ENCODE measurements around the gene CD53. TPM values are rescaled to one million over a fixed set of nuclear protein-coding genes. Genes with fewer than 3 reads are reported as not detected.
"Not testable (repeated sequence)": the region's sequence is repeated elsewhere in the genome, so short reads cannot be mapped to it uniquely, and the experiment has no call there.

Gene CD53, protein sequence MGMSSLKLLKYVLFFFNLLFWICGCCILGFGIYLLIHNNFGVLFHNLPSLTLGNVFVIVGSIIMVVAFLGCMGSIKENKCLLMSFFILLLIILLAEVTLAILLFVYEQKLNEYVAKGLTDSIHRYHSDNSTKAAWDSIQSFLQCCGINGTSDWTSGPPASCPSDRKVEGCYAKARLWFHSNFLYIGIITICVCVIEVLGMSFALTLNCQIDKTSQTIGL
- total RNA-seq: 93.6 TPM
- long read RNA-seq, transcript CD53-201 (8 exons, 1,505 nt): major isoform, 51 of 56 reads
- long read RNA-seq, partial matches to known transcripts: 1 of 56 reads
- long read RNA-seq, other reads (novel, unspliced or antisense): 4 of 56 reads

DNA sequence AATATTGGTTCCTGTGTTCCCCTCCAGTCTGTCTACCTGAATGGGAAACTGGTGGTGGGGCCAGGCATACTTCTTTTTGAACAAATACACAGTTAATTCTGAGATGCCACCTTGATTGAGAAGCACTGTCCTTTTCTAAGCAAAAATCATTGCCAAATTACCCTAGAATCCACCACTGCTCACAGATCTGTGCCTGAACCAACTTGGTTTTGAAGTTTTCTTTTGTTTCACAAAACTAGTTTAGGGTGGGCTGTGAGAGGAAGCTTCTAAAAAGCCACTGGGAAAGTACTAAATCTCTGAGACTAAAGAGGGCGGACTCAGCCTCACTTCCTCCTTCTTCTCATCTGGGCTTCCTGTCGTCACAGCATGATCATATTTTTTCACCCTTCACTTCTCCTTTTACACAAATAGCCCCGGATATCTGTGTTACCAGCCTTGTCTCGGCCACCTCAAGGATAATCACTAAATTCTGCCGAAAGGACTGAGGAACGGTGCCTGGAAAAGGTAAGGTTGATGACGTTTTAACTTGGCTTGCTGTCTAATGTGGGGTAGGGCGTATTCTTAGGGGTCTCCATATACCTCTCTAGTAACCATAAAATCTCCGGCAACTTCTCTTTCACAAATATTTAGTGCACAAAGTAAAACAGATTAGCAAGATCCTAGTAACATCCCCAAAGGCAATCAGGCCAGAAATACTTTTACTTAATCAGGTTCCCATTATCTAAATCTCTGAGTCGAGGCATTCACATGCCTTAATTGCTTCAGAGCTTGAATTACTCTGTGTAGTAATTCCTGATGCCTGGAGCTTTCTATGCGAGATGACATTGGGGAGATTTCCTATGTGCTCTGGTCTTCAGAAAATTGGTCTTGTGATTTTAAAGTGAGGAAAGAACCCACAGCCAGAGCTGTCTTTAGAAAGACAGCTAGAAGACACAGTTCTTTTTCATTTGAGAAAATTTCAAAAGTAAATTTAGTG, at the start of gene CD53:
Gene CD53, plus strand, starts transcription at position 404 of the 976 bp plus-strand sequence. CDS start 18,261 bp downstream, outside the sequence.
- no peak for DNase-seq (ENCODE audit: low spot score)

DNA sequence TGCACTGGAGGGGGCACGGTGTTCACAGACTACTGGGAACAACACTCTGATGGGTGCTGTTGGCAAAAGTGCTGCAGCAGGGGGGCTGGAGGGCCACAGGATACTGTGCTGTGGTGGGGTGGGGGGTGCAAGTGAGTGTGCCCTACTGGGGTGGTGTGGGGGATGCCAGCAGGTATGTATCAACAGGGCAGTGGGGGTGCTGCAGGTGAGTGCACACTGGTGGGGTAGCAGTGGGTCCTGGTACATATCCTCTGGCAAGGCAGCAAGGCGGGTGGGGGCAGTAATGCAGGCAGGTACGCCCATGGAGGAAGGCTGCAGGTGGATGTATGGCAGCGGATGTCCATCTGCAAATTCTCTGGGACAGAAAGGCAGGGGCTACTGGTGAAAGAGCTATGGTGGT, 48.8 kb upstream of the CD53 start:
- DNase-seq (ENCODE audit: low spot score): no peak

DNA sequence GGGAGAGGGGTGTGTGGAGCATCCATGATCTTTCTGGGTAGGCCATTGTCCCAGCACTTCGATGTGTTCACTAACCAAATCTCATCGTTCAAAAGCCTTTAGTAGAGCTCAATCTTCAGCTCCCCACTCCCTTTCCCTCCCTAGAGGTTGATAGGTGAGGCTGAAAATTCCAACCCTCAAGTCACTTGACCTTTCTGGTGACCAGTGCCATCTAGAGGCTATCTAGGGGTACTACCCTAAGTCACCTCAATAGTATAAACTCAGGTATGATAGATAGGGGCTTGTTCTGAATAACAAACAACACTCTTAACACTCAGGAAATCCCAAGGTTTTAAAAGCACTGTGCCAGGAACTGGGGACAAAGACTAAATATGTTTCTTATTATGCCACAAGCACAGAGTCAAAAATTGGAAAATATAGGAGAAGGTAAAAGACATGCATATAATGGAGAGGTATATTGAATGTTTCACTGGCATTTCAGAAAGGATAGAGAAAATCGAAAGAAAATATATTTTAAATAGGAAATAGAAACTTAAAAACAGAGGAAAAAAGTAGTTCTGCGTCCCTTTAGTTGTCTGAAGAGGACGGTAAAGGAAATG, 42.9 kb upstream of the CD53 start:
- DNase-seq (ENCODE audit: low spot score): no peak

DNA sequence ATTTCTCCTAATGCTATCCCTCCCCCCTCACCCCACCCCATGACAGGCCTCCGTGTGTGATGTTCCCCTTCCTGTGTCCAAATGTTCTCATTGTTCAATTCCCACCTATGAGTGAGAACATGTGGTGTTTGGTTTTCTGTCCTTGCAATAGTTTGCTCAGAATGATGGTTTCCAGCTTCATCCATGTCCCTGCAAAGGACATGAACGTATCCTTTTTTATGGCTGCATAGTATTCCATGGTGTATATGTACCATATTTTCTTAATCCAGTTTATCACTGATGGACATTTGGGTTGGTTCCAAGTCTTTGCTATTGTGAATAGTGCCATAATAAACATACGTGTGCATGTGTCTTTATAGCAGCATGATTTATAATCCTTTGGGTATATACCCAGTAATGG, 39.2 kb upstream of the CD53 start:
- not testable (repeated sequence) for DNase-seq (ENCODE audit: low spot score)

DNA sequence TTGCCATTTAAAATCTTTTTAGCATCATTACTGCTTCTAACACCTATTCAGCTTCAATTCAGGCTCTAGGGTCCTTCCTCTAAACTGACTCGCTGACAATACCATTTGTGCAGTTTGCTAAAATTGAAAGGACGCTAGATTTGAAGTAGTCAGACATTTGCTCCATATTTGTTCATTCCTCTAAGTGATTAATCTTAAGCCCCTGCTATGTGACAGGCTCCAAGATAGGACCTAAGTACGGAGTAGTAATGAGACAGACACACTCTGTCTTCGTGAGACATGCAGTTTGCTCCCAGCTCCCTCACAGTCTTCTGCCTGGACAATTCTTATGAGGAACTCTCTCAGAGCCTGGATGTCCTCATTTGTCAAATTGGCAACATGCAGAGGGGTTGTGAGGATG, 26.1 kb upstream of the CD53 start:
- DNase-seq (ENCODE audit: low spot score): no peak

DNA sequence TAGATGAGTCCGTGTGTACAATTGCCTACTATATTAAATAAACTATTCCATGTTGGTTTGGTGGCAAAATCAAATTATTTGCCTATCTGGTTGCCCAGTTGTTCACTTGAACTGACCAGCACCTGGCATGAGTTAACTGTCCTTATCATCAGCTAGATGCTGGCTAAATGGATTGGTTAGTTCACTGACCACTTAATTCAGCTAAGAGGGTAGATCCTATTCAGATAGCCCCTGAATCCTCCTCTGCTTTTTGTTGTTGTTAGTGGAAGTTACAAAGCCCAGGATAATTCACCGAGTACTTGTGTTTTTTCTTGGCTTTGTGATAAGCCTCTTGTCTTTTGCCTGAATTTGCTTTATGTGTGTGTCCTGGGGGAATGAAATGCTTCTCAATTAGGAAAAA, 22.8 kb upstream of the CD53 start:
- no peak for DNase-seq (ENCODE audit: low spot score)

DNA sequence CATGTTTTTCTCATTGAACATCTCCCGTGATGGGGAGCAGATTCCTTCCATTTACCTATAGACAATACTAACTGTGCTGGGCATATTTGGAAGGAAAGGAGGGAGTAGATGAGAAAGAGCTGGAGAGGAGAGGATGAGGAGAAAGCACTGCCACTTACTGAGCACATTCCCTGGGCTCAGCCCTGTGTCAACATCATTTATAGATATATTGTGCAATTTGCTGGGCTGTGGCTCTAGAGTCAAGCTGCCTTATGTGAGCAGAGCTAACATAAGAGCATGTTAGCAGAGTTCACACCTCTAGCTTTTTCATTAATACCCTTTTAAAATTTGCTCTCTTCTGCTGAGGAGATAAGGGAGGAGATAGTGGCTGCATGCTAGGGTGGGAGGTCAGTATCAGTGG, 22.3 kb upstream of the CD53 start:
- no peak for DNase-seq (ENCODE audit: low spot score)

DNA sequence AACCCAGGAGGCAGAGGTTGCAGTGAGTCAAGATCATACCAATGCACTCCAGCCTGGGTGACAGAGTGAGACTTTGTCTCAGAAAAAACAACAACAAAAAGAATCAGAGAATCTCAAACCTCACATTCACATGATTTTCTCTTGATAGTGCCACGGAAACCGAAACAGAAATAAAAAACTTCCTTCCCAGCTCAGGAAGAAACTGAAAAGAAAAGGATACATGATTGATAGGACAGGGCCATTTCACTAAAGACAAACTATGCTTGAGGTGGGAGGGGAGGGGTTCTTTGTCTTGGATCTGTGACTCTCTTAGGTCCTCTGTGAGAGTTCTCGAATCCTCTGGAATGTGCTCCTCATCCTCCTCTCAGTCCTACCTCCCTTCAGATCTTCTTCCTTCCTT, 19.8 kb upstream of the CD53 start:
- no peak for DNase-seq (ENCODE audit: low spot score)

DNA sequence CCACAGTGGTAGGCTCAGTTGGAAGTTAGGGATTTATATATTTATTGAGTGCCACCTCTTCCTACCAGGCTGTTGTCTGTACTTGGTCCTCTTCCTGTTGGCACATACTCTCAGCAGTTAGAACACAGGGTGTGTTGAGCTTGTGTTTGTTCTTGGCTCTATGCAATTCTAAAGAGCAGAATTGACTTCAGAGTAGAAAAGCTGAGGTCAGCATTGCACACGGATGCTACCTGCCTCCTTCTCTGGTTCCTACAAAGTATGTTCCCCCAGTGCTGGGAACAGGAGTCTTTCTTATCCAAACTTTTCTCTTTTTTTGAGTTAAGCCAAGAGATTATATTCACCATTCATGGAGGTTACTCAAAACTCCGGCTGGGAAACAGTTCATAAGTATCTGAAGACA, 16.5 kb upstream of the CD53 start:
- DNase-seq (ENCODE audit: low spot score): no peak

DNA sequence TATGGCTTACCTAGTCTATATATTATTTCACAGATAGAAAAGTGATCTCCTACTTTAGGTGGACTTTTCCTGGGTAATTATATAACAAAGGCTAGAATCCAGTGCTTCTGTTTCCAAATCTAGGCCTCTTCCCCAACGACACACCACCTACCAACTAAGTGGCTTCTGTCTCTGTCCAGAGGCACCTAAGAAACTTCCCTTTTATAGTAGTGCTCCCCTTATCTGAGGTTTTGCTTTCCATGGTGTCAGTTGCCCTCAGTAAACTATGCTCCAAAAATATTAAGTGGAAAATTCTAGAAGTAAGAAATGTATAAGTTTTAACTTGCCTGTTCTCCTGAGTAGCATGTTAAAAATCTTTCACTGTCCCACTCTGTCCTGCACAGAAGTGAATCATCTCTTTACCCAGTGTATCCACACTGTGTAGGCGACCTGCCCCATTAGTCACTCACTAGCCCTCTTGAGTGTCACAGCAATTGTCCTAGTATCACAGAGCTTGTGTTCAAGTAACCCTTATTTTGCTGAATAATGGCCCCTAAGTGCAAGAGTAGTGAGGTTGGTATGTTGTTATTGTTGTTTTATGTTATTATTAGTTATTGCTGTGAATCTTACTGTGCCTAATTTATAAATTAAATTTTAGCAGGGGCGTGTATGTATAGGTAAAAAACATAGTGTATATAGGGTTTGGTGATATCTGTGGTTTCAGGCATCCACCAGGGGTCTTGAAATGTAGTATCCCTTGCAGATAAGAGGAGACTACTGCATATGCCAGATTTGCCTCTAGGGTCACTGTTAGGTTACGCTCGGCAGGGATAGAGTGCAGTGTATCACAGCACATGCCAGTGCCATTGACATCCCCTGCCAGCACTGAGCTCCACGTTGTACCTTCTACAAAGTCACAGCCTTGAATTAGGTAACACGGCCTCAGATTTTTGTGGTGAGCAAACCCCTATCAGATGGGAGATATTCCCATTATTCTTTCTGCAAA, 14.7 kb upstream of the CD53 start:
- DNase-seq (ENCODE audit: low spot score): no peak

DNA sequence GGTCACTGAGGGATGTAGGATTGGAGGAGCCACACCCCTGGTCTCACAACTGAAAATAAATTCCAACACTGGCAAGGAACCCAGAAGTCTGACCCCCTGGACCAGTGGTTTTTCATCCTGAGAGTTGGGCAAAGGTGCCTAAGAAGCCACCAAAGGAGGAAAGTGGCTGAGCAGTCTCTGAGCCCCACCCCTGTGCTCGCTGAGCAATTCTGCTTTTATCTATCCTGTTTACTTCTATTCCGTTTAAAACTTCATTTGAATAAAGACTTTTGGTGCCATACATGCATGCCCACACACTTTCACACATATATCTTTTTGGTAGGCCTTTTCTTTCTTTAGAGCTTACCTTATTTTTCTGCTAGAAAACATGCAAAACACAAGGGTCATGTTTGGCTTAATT, 13.9 kb upstream of the CD53 start:
- no peak for DNase-seq (ENCODE audit: low spot score)

DNA sequence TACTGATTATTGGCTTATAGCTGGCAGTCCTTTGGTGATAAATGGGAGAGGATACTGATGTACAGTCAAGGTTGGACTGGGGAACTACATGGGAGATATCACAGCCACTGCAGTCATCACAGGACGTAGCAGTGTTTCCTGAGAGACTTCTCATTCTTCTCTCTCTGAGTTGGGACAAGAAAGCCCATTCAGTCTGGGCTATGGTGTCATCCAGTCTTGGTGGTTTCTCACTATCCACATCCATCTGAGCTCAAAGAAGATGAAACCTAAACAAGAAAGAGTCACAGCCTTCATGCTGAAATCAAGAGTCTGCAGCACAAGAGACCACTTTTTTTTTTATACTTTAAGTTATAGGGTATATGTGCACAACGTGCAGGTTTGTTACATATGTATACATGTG, 12.8 kb upstream of the CD53 start:
- DNase-seq (ENCODE audit: low spot score): no peak

DNA sequence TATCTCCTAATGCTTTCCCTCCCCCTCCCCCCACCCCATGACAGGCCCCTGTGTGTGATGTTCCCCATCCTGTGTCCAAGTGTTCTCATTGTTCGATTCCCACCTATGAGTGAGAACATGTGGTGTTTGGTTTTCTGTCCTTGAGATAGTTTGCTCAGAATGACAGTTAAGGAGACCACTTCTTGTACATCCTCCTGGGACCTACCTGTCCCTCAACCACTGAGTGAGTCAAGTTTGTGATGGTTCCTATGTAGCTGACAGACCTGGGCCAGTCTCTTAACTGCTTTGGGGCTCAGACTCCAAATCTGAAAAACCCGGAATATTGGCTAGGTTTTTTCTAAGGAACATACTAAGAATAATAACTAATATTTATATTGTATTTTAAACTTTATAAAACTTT, 12.3 kb upstream of the CD53 start:
- not testable (repeated sequence) for DNase-seq (ENCODE audit: low spot score)

DNA sequence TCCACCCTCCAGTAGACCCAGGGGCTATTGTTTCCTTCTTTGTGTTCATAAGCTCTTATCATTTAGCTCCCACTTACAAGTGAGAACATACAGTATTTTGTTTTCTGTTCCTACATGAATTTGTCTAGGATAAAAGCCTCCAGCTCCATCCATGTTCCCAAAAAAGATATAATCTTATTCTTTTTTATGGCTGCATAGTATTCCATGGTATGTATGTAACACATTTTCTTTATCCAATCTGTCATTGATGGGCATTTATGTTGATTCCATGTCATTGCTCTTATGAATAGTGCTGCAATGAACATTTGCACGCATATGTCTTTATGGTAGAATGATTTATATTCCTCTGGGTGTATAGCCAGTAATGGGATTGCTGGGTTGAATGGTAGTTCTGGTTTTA, 11.0 kb upstream of the CD53 start:
- not testable (repeated sequence) for DNase-seq (ENCODE audit: low spot score)

DNA sequence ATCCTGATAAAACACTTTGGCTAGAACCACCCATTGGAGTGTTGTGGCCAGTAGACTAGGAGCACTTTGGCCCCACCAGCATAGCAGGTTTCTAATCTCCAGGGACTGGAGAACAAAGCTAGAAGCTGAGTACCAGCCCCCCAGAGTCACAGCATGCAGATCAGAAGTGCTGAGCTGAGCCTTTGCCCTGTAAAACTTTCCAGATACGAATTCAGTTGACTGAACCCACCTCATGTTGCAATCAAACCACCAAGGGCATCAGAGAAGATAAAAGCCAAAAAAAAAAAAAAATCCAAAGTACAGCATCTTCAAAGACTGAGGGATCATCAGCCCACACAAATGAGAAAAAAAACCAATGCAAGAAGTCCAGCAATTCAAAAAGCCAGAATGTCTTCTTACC, 8.7 kb upstream of the CD53 start:
- no peak for DNase-seq (ENCODE audit: low spot score)

DNA sequence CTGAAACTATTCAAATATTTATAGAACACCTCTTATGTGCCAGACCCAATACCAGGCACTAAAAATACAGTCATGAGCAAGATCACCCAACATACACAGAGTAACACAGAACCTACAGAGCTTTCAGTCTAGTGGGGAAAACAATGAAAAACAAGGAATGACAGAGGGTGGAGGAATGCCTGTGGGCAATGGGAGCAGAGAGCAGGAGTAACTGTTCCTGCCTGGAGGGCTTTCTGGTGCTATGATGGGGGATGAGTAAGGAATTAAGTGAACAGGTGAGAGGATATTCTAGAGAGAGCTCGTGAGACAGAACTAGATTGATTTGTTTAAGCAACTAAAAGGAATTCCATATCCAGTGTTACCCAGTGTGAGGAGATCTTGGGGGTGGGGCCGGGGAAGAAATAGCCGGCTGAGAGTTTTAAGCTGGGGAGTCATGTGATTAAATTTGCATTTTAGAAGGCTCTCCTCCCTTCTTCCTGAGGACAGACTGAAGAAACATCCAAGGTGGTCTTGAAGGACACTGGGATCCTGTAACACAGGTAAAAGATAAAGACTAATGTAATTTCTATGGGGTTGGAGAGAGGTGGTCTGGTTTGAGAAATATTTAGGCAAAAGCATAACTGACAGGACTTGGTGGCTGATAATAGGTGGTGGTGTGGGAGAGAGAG, 2.1 kb upstream of the CD53 start:
- no peak for DNase-seq (ENCODE audit: low spot score)

DNA sequence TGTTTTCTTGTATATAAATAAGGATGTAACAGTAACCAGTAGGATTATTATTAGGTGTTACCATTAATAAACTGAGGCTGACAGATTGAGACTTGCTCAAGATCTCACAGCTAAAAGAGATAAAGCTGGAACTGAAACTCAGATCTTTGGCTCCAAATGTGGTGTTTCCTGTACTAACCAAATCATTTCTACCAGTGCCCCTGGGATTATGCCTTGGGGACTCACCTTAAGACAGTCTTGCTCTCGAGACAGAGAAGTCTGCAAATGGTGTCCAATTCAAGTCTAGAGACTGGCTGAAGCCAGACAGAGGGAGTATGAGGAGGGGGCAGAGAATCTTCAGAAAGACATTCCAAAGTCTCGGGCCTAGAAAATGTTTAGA, 593 bp upstream of the CD53 start:
- DNase-seq (ENCODE audit: low spot score): no peak

DNA sequence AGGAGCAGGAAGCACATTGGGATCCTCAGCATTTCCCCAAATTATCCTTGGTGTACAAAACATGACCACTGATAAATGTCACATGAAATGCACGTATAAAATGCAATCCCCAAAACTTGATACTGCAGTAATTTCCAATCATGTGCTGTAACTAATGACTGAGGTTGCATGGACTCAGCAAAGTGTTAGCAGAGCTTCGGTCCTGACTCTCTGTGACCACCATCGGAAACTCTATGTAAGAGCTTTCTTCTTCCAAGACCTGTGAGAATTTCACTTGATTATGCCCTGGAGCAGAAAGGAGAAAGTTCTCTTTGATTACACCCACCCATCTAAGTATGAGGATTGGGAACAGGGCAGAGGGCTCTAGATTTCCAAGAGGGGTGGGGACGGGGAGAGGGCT, 908 bp downstream of the CD53 start:
- DNase-seq (ENCODE audit: low spot score): no peak

DNA sequence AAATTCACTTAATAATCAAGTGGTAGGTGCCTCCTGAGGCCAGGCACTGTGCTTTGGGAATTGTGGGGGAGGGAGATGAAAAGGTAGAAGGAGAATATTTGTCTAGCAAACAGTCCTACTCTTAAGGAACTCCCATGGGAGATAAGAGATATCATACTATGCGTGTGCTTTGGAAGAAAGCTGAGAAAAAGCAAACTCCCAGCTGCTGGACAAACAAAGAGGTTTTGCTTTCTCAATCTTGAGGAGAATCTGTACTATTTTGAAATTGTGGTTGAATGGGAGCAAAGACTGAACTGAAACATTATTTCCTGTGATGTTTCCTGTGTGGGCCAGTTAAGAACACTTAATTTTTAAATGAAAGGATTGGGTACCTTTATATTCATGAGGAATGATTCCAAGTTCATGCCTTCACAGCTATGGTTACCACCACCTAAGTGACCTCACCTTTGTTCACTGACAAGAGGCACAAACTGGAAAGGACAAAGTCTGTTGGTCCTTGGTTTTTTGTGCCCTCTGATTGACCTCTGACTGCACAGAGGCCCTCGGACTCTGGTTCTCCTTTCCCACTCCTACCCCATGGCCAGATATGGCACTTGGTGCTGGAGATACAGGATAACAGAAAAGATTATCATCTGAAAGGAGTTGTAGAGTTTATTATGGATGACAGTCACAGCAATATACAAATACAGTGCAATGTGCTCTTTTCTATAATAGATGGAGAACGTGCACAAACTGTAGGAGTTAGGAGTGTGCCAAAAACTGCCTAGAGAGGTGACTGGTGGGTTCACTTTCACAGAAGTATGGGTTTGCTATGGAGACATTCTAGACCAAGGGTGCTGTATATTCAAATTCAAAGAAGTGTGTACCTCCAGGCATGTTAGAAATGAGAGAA, 1.6 kb downstream of the CD53 start:
- DNase-seq (ENCODE audit: low spot score): no peak

Measured in mesenteric fat pad (tissue), 1 donor.